WTC11 (cell line): ENCODE data around the gene ECE1. TPM values are rescaled to one million over a fixed set of nuclear protein-coding genes. Genes with fewer than 3 reads are reported as not detected.

Experiments used
- ATAC-seq: fragments of 200-7000 bp; cut with Tn5 transposase; 2 replicates; pipeline ENCODE4 v1.10.0; 2021; ENCODE audit warnings: mild to moderate bottlenecking, moderate library complexity
- CTCF ChIA-PET: fragments of 300-600 bp; sonication (Branson Sonifier 250); formaldehyde crosslinking; loops from one replicate; lab custom pipeline; 2021; ENCODE audit warnings: antibody characterized with exemption; lab: Charles Lee
- POLR2A ChIA-PET: fragments of 350-600 bp; sonication (Branson Sonifier 250); formaldehyde crosslinking; loops from one replicate; lab custom pipeline; 2021; ENCODE audit warnings: antibody characterized with exemption; lab: Charles Lee
- DNase-seq: peaks from one replicate; pipeline ENCODE4 v3.0.0; 2021; ENCODE audit warnings: low spot score
- H3K27ac Mint-ChIP-seq: 2 replicates; pipeline ENCODE4 v1.8.0; 2021; ENCODE audit warnings: mixed read lengths
- H3K27me3 Mint-ChIP-seq: 2 replicates; pipeline ENCODE4 v1.8.0; 2021; ENCODE audit warnings: low read depth, mild to moderate bottlenecking, moderate library complexity, mixed read lengths
- H3K36me3 Mint-ChIP-seq: 2 replicates; pipeline ENCODE4 v1.8.0; 2021; ENCODE audit warnings: mixed read lengths
- H3K4me1 Mint-ChIP-seq: 2 replicates; pipeline ENCODE4 v1.8.0; 2022; ENCODE audit warnings: mixed read lengths
- H3K4me3 Mint-ChIP-seq: 2 replicates; pipeline ENCODE4 v1.8.0; 2021; ENCODE audit warnings: mild to moderate bottlenecking, moderate library complexity, mixed read lengths
- H3K9me3 Mint-ChIP-seq: 2 replicates; pipeline ENCODE4 v1.8.0; 2021; ENCODE audit warnings: mixed read lengths
- AFF4 ChIP-seq: sonication (generic); formaldehyde crosslinking; IDR thresholded peaks from 2 replicates; pipeline ENCODE4 v1.8.1; 2023; ENCODE audit warnings: mild to moderate bottlenecking, missing genetic modification reagents, borderline replicate concordance
- ARID4B ChIP-seq: sonication (generic); formaldehyde crosslinking; IDR thresholded peaks from 2 replicates; pipeline ENCODE4 v1.8.0; 2023; ENCODE audit warnings: missing genetic modification reagents, mild to moderate bottlenecking, borderline replicate concordance
- CBFB ChIP-seq: sonication (generic); formaldehyde crosslinking; IDR thresholded peaks from 2 replicates; pipeline ENCODE4 v1.8.1; 2022; ENCODE audit warnings: mild to moderate bottlenecking, low read depth, missing genetic modification reagents
- GTF2I ChIP-seq: fragments of 250-450 bp; sonication (Bioruptor Pico); conservative IDR thresholded peaks from 2 replicates; pipeline ENCODE4 v1.4.0; 2021; ENCODE audit warnings: mild to moderate bottlenecking
- NFE2L1 ChIP-seq: sonication (generic); formaldehyde crosslinking; IDR thresholded peaks from 2 replicates; pipeline ENCODE4 v1.8.1; 2023; ENCODE audit warnings: missing genetic modification reagents
- NFYB ChIP-seq: sonication (generic); formaldehyde crosslinking; conservative IDR thresholded peaks from 2 replicates; pipeline ENCODE4 v1.8.0; 2022; ENCODE audit warnings: low read depth, missing genetic modification reagents
- NR1H2 ChIP-seq: sonication (generic); formaldehyde crosslinking; IDR thresholded peaks from 2 replicates; pipeline ENCODE4 v1.9.0; 2021; ENCODE audit warnings: mild to moderate bottlenecking, moderate library complexity, missing genetic modification reagents
- OVOL2 ChIP-seq: fragments of 250-450 bp; sonication (Bioruptor Pico); IDR thresholded peaks from 2 replicates; pipeline ENCODE4 v1.9.0; 2021; ENCODE audit warnings: mild to moderate bottlenecking, borderline replicate concordance
- SOX15 ChIP-seq: fragments of 250-450 bp; sonication (Bioruptor Pico); IDR thresholded peaks from 2 replicates; pipeline ENCODE4 v1.9.0; 2021; ENCODE audit warnings: mild to moderate bottlenecking
- ZBTB21 ChIP-seq: sonication (generic); formaldehyde crosslinking; IDR thresholded peaks from 2 replicates; pipeline ENCODE4 v1.8.1; 2023; ENCODE audit warnings: mild to moderate bottlenecking, missing genetic modification reagents, borderline replicate concordance
- ZNF396 ChIP-seq: fragments of 250-450 bp; sonication (Bioruptor Pico); IDR thresholded peaks from 2 replicates; pipeline ENCODE4 v1.8.0; 2021; ENCODE audit warnings: mild to moderate bottlenecking, moderate library complexity, borderline replicate concordance
- ZNF416 ChIP-seq: fragments of 250-450 bp; sonication (Bioruptor Pico); IDR thresholded peaks from 2 replicates; pipeline ENCODE4 v1.9.0; 2021; ENCODE audit warnings: mild to moderate bottlenecking, inconsistent platforms
- ZNF532 ChIP-seq: fragments of 250-450 bp; sonication (Bioruptor Pico); IDR thresholded peaks from 2 replicates; pipeline ENCODE4 v1.9.0; 2021; ENCODE audit warnings: mild to moderate bottlenecking, borderline replicate concordance
- ZNF671 ChIP-seq: fragments of 250-450 bp; sonication (Bioruptor Pico); IDR thresholded peaks from 2 replicates; pipeline ENCODE4 v1.8.0; 2021; ENCODE audit warnings: mild to moderate bottlenecking
- total RNA-seq: library from RNA; stranded (reverse); gene quantifications from 3 replicates; pipeline ENCODE4 v1.2.3, GENCODE V29; 2021
- TF ChIP-seq, protein P1 (sequence below): sonication (generic); formaldehyde crosslinking; IDR thresholded peaks from 2 replicates; pipeline ENCODE4 v1.8.1; 2022; ENCODE audit warnings: missing genetic modification reagents, borderline replicate concordance
- TF ChIP-seq, protein P2 (sequence below): sonication (generic); formaldehyde crosslinking; IDR thresholded peaks from 2 replicates; pipeline ENCODE4 v1.8.0; 2022; ENCODE audit warnings: missing genetic modification reagents

Gene ECE1
- total RNA-seq, 1 experiment from 2014 or later = 45.0 TPM

- no peak for TF ChIP-seq ARID4B
- TF ChIP-seq ZNF532 = no peak
- no peak for TF ChIP-seq CBFB (CRISPR knock-in tag)
- no peak for TF ChIP-seq NFE2L1 (CRISPR knock-in tag)
- TF ChIP-seq, all 79 proteins: peak for 0
Measured at GRCh38 chr1:21267191-21268077, 22.8 kb downstream of the ECE1 start (continued).

GRCh38 chr1:21266119-21266774 lies 24.0 kb downstream of the ECE1 start:
- POLR2A ChIA-PET = no interaction called here
- no peak for DNase-seq
- H3K36me3 Mint-ChIP-seq = peaks cover 18% of the 10 kb centered on the region
- no peak for ATAC-seq
- H3K27ac Mint-ChIP-seq = no peak overlapping the region
- peaks cover 6% of the 10 kb centered on the region for H3K9me3 Mint-ChIP-seq
- H3K4me1 Mint-ChIP-seq = peaks cover 17% of the 10 kb centered on the region
- CTCF ChIA-PET = interaction anchor here (1.3 to 1.7 kb wide), 2 partner anchors 11 to 48 kb away, joined by 4 read pairs; no protein-coding TSS in a partner anchor
- H3K4me3 Mint-ChIP-seq = no peak overlapping the region
- H3K27me3 Mint-ChIP-seq = no peaks in the 10 kb centered on the region
- no peak for TF ChIP-seq ZNF396 (CRISPR knock-in tag)
- no peak for TF ChIP-seq OVOL2 (CRISPR knock-in tag)
- TF ChIP-seq ZBTB21 (CRISPR knock-in tag) = no peak
- TF ChIP-seq GTF2I (CRISPR knock-in tag) = no peak
- TF ChIP-seq SOX15 (CRISPR knock-in tag) = no peak
- TF ChIP-seq, protein P1, sequence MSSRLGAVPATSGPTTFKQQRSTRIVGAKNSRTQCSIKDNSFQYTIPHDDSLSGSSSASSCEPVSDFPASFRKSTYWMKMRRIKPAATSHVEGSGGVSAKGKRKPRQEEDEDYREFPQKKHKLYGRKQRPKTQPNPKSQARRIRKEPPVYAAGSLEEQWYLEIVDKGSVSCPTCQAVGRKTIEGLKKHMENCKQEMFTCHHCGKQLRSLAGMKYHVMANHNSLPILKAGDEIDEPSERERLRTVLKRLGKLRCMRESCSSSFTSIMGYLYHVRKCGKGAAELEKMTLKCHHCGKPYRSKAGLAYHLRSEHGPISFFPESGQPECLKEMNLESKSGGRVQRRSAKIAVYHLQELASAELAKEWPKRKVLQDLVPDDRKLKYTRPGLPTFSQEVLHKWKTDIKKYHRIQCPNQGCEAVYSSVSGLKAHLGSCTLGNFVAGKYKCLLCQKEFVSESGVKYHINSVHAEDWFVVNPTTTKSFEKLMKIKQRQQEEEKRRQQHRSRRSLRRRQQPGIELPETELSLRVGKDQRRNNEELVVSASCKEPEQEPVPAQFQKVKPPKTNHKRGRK (CRISPR knock-in tag) = no peak
- TF ChIP-seq NR1H2 (CRISPR knock-in tag) = no peak
- no peak for TF ChIP-seq NFE2L1 (CRISPR knock-in tag)
- no peak for TF ChIP-seq NFYB (CRISPR knock-in tag)
- TF ChIP-seq ZNF416 (CRISPR knock-in tag) = no peak
- no peak for TF ChIP-seq AFF4 (CRISPR knock-in tag)
- TF ChIP-seq, protein P2, sequence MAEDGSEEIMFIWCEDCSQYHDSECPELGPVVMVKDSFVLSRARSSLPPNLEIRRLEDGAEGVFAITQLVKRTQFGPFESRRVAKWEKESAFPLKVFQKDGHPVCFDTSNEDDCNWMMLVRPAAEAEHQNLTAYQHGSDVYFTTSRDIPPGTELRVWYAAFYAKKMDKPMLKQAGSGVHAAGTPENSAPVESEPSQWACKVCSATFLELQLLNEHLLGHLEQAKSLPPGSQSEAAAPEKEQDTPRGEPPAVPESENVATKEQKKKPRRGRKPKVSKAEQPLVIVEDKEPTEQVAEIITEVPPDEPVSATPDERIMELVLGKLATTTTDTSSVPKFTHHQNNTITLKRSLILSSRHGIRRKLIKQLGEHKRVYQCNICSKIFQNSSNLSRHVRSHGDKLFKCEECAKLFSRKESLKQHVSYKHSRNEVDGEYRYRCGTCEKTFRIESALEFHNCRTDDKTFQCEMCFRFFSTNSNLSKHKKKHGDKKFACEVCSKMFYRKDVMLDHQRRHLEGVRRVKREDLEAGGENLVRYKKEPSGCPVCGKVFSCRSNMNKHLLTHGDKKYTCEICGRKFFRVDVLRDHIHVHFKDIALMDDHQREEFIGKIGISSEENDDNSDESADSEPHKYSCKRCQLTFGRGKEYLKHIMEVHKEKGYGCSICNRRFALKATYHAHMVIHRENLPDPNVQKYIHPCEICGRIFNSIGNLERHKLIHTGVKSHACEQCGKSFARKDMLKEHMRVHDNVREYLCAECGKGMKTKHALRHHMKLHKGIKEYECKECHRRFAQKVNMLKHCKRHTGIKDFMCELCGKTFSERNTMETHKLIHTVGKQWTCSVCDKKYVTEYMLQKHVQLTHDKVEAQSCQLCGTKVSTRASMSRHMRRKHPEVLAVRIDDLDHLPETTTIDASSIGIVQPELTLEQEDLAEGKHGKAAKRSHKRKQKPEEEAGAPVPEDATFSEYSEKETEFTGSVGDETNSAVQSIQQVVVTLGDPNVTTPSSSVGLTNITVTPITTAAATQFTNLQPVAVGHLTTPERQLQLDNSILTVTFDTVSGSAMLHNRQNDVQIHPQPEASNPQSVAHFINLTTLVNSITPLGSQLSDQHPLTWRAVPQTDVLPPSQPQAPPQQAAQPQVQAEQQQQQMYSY (CRISPR knock-in tag) = no peak
- no peak for TF ChIP-seq ZNF671 (CRISPR knock-in tag)
